Spleen (tissue), 11 donors: ENCODE data around the gene KRTAP5-11. TPM values are rescaled to one million over a fixed set of nuclear protein-coding genes. Genes with fewer than 3 reads are reported as not detected.

ENCODE experiments used
- DNase-seq: peaks from one replicate; pipeline ENCODE4 v3.0.0-alpha.2; 2020
- H3K27ac ChIP-seq, 8 donors: fragments of 200-600 bp; sonication (generic) in 7 of 8; 1 replicate in 4 of 8; 2 replicates in 4 of 8; pipeline versions ENCODE4 v1.5.0 to v1.8.0; 2016 to 2021; ENCODE audit warnings: inconsistent platforms in 4 of 8, mild to moderate bottlenecking in 4 of 8, moderate library complexity in 1 of 8
- H3K27me3 ChIP-seq, 7 donors: fragments of 200-600 bp; sonication (generic) in 6 of 7; replicated peaks in 1 of 7; 1 replicate in 4 of 7; 2 replicates in 3 of 7; pipeline versions ENCODE4 v1.5.0 to v1.8.0; 2016 to 2021; ENCODE audit warnings: inconsistent platforms in 3 of 7, mild to moderate bottlenecking in 1 of 7
- H3K36me3 ChIP-seq, 6 donors: fragments of 200-600 bp; sonication (generic) in 5 of 6; 1 replicate in 4 of 6; 2 replicates in 2 of 6; pipeline versions ENCODE4 v1.5.0 to v1.8.0; 2016 to 2021; ENCODE audit warnings: inconsistent platforms in 2 of 6
- H3K4me1 ChIP-seq, 6 donors: fragments of 200-600 bp; sonication (generic) in 5 of 6; 1 replicate in 3 of 6; 2 replicates in 3 of 6; pipeline versions ENCODE4 v1.5.0 to v1.8.0; 2016 to 2021; ENCODE audit warnings: inconsistent platforms in 3 of 6
- H3K4me3 ChIP-seq, 8 donors: fragments of 200-600 bp; sonication (generic) in 7 of 8; 1 replicate in 4 of 8; 2 replicates in 4 of 8; pipeline versions ENCODE4 v1.5.0 to v1.8.0; 2016 to 2021; ENCODE audit warnings: inconsistent platforms in 4 of 8, mild to moderate bottlenecking in 4 of 8, moderate library complexity in 2 of 8
- H3K9me3 ChIP-seq, 8 donors: fragments of 200-600 bp; sonication (generic) in 7 of 8; 1 replicate in 4 of 8; 2 replicates in 4 of 8; pipeline versions ENCODE4 v1.5.0 to v1.8.0; 2016 to 2021; ENCODE audit warnings: inconsistent platforms in 4 of 8
- CTCF ChIP-seq, 11 experiments: fragments of 200-600 bp in 7 of 11; fragments of 450-650 bp in 4 of 11; sonication (generic) in 4 of 11; IDR thresholded peaks in 8 of 11; conservative IDR thresholded peaks in 3 of 11; 1 replicate in 7 of 11; 2 replicates in 4 of 11; pipeline versions ENCODE4 v1.4.0 to v1.8.0; 2016 to 2021; ENCODE audit warnings: antibody characterized with exemption in 11 of 11, inconsistent platforms in 4 of 11, mild to moderate bottlenecking in 1 of 11
- POLR2A ChIP-seq, 3 donors: fragments of 450-650 bp; IDR thresholded peaks; one replicate each; pipeline ENCODE4 v1.5.1; 2017; ENCODE audit warnings: antibody characterized with exemption in 3 of 3, mild to moderate bottlenecking in 1 of 3
- POLR2AphosphoS5 ChIP-seq, 3 donors: sonication (generic); formaldehyde crosslinking; IDR thresholded peaks; one replicate each; pipeline ENCODE4 v1.5.1; 2017; ENCODE audit warnings: antibody characterized with exemption in 3 of 3
- WGBS, 5 donors: extraction: QIAGEN DNeasy Blood & Tissue Kit in 3 of 5; methylation state at CpG; one replicate each; pipeline versions ENCODE4 v1.1.5 to v1.1.7; 2013 to 2018; 5-methylcytosine and 5-hydroxymethylcytosine counted together
- intact Hi-C: fragments of 100-400 bp; cut with DNase I; formaldehyde crosslinking; loops from one replicate; pipeline ENCODE4 v1.15.0; 2023; ENCODE audit warnings: low total_unique reads
- polyA plus RNA-seq, 3 donors: library from polyadenylated mRNA; stranded (reverse); fragments of 200-250 nt; gene quantifications; one replicate each; pipeline ENCODE4 v1.2.1, GENCODE V29; 2013
- total RNA-seq, 7 donors: library from RNA; depleted of rRNA in 3 of 7; stranded (reverse); fragments of >200 nt in 3 of 7; fragmentation: NEBNext Ultra II Directional in 4 of 7; extraction: Animal tissue kit (Norgen Biotek cat#: 25700) in 4 of 7; gene quantifications; one replicate each; pipeline versions ENCODE4 v1.1.0 to v1.2.1, GENCODE V29; 2016 to 2021
- donor health status: healthy with polysubstance abuse.
- donor health status: DM: no; HTN: no; CAD: no; lungs with moderate emphysema.
- donor health status: DM: no; HTN: no; CAD: no.
- donor health status: Bipolar disorder and iron deficiency.
- donor health status: healthy.
- donor health status: DM: no; HTN: no; CAD: no.
- donor health status: DM: yes; HTN: yes; CAD: no.

The KRTAP5-11 gene
- total and polyA plus RNA-seq, 10 donors, result not detected

- 72 to 86% (median 83%) methylated on average over 4 of the region's 4 CpGs for WGBS, 5 donors
- no peaks in the 10 kb centered on the region for H3K4me1 ChIP-seq
- DNase-seq, result no peak
- no peak overlapping the region for H3K4me3 ChIP-seq
- no peak overlapping the region for H3K27ac ChIP-seq
- no peaks in the 10 kb centered on the region for H3K9me3 ChIP-seq
- H3K36me3 ChIP-seq, result no peaks in the 10 kb centered on the region
- intact Hi-C loops, result no loop called here
- no peak for TF ChIP-seq POLR2AphosphoS5 (IDR thresholded peaks at IDR 0.05)
- no peak for TF ChIP-seq CTCF (IDR thresholded peaks at IDR 0.05 in 8 of 11, conservative IDR thresholded peaks at IDR 0.05 in 3 of 11)
- TF ChIP-seq POLR2A (IDR thresholded peaks at IDR 0.05), result no peak
- H3K27me3 ChIP-seq, result peaks cover 0 to 29% (median 9%) of the 10 kb centered on the region in 7 donors
Measured at GRCh38 chr11:71564430-71564829, 18.2 kb downstream of the KRTAP5-11 start.

DNA sequence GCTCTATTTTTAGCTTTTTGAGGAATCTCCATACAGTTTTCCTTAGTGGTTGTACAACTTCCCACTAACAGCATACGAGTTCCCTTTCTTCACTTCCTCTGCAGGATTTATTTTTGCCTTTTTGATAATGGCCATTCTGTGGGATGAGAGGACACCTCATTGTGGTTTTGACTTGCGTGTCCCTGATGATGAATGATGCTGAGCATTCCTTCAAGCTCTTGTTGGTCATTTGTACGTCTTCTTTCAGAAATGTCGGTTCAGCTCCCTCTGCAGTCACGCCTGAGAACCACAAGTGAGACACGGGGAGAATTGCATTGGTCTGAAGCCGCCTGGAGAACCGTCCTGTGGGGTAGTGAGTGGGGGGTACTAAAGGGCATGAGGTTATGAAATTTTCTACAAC, 19.3 kb downstream of the KRTAP5-11 start:
- Histone ChIP-seq H3K4me3 (no peak overlapping the region), H3K9me3 (no peaks in the 10 kb centered on the region), H3K27ac (no peak overlapping the region), H3K4me1 (no peaks in the 10 kb centered on the region), H3K27me3 (peaks cover 0 to 29% (median 9%) of the 10 kb centered on the region in 7 donors), H3K36me3 (no peaks in the 10 kb centered on the region)
- intact Hi-C loops, result no loop called here
- TF ChIP-seq POLR2AphosphoS5 (IDR thresholded peaks at IDR 0.05), result no peak
- peak in 7 of 11 experiments; percentile 22 to 43 (median 33) for TF ChIP-seq CTCF (IDR thresholded peaks at IDR 0.05 in 8 of 11, conservative IDR thresholded peaks at IDR 0.05 in 3 of 11)
- TF ChIP-seq POLR2A (IDR thresholded peaks at IDR 0.05), result no peak
- WGBS, 5 donors, result 7 to 11% (median 10%) methylated on average over 8 of the region's 8 CpGs
- DNase-seq, result no peak

- H3K9me3 ChIP-seq, result no peaks in the 10 kb centered on the region
- intact Hi-C loops, result no loop called here
- no peaks in the 10 kb centered on the region for H3K36me3 ChIP-seq
- DNase-seq, result no peak
- no peaks in the 10 kb centered on the region for H3K4me1 ChIP-seq
- TF ChIP-seq POLR2A (IDR thresholded peaks at IDR 0.05), result no peak
- no peak for TF ChIP-seq POLR2AphosphoS5 (IDR thresholded peaks at IDR 0.05)
- TF ChIP-seq CTCF (IDR thresholded peaks at IDR 0.05 in 8 of 11, conservative IDR thresholded peaks at IDR 0.05 in 3 of 11), result no peak
- H3K4me3 ChIP-seq, result no peak overlapping the region
- peaks cover 0 to 29% (median 9%) of the 10 kb centered on the region in 7 donors for H3K27me3 ChIP-seq
- no peak overlapping the region for H3K27ac ChIP-seq
Measured at GRCh38 chr11:71562120-71562519, 20.6 kb downstream of the KRTAP5-11 start.

DNA sequence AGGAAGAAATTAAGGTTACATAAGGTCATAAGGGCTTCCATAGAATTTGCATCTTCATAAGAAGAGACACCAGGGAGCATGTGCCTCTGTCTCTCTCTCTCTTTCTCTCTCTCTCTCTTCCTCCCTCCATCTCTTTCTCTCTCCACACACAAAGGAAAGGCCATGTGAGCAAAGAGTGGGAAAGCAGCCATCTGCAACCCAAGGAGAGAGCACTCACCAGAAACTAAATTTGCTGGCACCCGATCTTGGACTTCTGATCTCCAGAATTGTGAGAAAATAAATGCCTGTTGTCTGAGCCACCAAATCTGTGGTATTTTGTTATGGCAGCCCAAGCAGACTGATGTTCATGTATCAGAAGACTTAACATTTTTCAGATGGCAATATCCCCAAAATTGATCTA, 23.7 kb downstream of the KRTAP5-11 start:
- H3K9me3 ChIP-seq, result no peaks in the 10 kb centered on the region
- no peaks in the 10 kb centered on the region for H3K4me1 ChIP-seq
- H3K4me3 ChIP-seq, result no peak overlapping the region
- WGBS, 5 donors, result 88 to 93% (median 89%) methylated on average over 1 of the region's 1 CpG
- DNase-seq, result no peak
- H3K27ac ChIP-seq, result no peak overlapping the region
- TF ChIP-seq CTCF (IDR thresholded peaks at IDR 0.05 in 8 of 11, conservative IDR thresholded peaks at IDR 0.05 in 3 of 11) (no peak), POLR2AphosphoS5 (IDR thresholded peaks at IDR 0.05) (no peak), POLR2A (IDR thresholded peaks at IDR 0.05) (no peak)
- H3K27me3 ChIP-seq, result peaks cover 0 to 19% (median 3%) of the 10 kb centered on the region in 7 donors
- H3K36me3 ChIP-seq, result no peaks in the 10 kb centered on the region
- intact Hi-C loops, result no loop called here
